ENCODE measurements around the gene MAP4K2. TPM values are rescaled to one million over a fixed set of nuclear protein-coding genes. Genes with fewer than 3 reads are reported as not detected.

MAP4K2 gene
- total and polyA plus RNA-seq, 2 of the 4 experiments (the other 2 are of a cell fraction): 11.7 to 16.6 TPM

DNA sequence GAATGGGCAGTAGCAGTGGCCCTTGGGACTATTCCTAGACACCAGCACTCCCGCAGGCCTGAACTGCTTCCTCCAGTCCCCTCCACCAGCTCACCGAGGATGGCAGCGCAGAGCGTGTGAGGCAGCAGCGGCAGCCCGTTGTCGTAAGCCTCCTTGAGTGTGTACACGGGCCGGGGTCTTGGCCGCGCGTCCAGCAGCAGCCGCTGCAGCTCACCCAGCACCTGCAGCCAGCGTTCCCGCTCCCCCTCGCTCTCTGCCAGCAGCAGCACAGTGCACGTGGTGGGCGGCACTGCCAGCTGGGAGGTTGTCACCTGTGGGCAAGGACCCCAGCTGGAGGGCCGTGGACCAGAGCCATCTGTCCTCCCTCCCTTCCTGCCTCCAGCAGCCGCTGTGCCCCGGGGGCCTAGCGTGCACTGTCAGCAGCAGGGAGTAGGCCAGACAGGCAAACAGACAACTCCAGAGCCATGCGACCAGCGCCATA lies 28.4 kb upstream of the MAP4K2 start:
- Histone ChIP-seq H2AK9ac (replicated peaks; ENCODE audit: low read depth, low read length, poor library complexity) (no peak overlapping the region), H3K9ac (ENCODE audit: low read depth, low read length) (no peak overlapping the region), H3K18ac (ENCODE audit: low read depth, low read length) (no peak overlapping the region), H3K9me3 (ENCODE audit: control insufficient read depth, insufficient read depth, low read length) (no peaks in the 10 kb centered on the region), H3K79me1 (ENCODE audit: low read depth in 1 of 2, low read length in 2 of 2) (no peaks in the 10 kb centered on the region), H3K4ac (ENCODE audit: low read depth, low read length) (no peak overlapping the region), H2AK5ac (ENCODE audit: low read depth, low read length) (no peak overlapping the region), H3K36me3 (ENCODE audit: control insufficient read depth, insufficient read depth, low read length) (no peaks in the 10 kb centered on the region), H2AFZ (replicated peaks; ENCODE audit: low read length, poor library complexity) (no peak overlapping the region), H4K5ac (ENCODE audit: low read depth, low read length) (no peak overlapping the region), H3K4me3 (ENCODE audit: insufficient read depth, low read depth, low read length) (no peak overlapping the region), H4K8ac (ENCODE audit: low read depth in 2 of 2, low read length in 2 of 2) (no peak overlapping the region), H3K4me2 (ENCODE audit: low read depth, low read length) (no peak overlapping the region), H2BK120ac (ENCODE audit: low read depth, low read length) (no peak overlapping the region), H3K4me1 (ENCODE audit: control insufficient read depth, insufficient read depth, low read length) (no peaks in the 10 kb centered on the region), H3K23ac (ENCODE audit: low read depth, low read length) (no peak overlapping the region), H3K9me1 (ENCODE audit: insufficient read depth, low read length) (no peaks in the 10 kb centered on the region), H2BK5ac (ENCODE audit: low read depth, low read length, poor library complexity, severe bottlenecking) (no peak overlapping the region), H2BK15ac (ENCODE audit: low read depth, low read length) (no peak overlapping the region), H3K27me3 (ENCODE audit: control insufficient read depth, insufficient read depth, low read length) (peaks cover 16% of the 10 kb centered on the region; the same call in 1 of the 2 replicates), H3K27ac (ENCODE audit: insufficient read depth, low read length) (no peak overlapping the region), H4K20me1 (ENCODE audit: insufficient read depth, low read length) (no peaks in the 10 kb centered on the region), H3K56ac (ENCODE audit: extremely low read depth, insufficient read depth, low read length) (no peak overlapping the region), H4K91ac (ENCODE audit: insufficient read depth, low read depth, low read length) (no peak overlapping the region), H3K14ac (replicated peaks; ENCODE audit: low read depth, low read length) (no peak overlapping the region), H2BK20ac (ENCODE audit: low read depth, low read length) (no peak overlapping the region)
- ATAC-seq (ENCODE audit: low read depth): no peak
- CTCF ChIA-PET: no interaction called here
- DNase-seq: no peak
- TF ChIP-seq SMC3 (IDR thresholded peaks at IDR 0.05; ENCODE audit: low read depth, low read length) (no peak), MXI1 (IDR thresholded peaks at IDR 0.05; ENCODE audit: borderline replicate concordance, low read depth, low read length) (no peak), POLR2A (IDR thresholded peaks at IDR 0.05; ENCODE audit: low read depth, low read length) (no peak), BHLHE40 (IDR thresholded peaks at IDR 0.05; ENCODE audit: low read depth, low read length) (no peak), RAD21 (IDR thresholded peaks at IDR 0.05; ENCODE audit: low read length) (no peak), FOS (IDR thresholded peaks at IDR 0.05; ENCODE audit: low read depth, low read length) (no peak), MAFK (IDR thresholded peaks at IDR 0.05; ENCODE audit: low read depth, low read length) (no peak), CEBPB (IDR thresholded peaks at IDR 0.05; ENCODE audit: low read depth, low read length) (no peak)
- TF ChIP-seq, protein P1, sequence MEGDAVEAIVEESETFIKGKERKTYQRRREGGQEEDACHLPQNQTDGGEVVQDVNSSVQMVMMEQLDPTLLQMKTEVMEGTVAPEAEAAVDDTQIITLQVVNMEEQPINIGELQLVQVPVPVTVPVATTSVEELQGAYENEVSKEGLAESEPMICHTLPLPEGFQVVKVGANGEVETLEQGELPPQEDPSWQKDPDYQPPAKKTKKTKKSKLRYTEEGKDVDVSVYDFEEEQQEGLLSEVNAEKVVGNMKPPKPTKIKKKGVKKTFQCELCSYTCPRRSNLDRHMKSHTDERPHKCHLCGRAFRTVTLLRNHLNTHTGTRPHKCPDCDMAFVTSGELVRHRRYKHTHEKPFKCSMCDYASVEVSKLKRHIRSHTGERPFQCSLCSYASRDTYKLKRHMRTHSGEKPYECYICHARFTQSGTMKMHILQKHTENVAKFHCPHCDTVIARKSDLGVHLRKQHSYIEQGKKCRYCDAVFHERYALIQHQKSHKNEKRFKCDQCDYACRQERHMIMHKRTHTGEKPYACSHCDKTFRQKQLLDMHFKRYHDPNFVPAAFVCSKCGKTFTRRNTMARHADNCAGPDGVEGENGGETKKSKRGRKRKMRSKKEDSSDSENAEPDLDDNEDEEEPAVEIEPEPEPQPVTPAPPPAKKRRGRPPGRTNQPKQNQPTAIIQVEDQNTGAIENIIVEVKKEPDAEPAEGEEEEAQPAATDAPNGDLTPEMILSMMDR (conservative IDR thresholded peaks at IDR 0.05; ENCODE audit: low read depth, low read length): no peak
- TF ChIP-seq, protein P2, sequence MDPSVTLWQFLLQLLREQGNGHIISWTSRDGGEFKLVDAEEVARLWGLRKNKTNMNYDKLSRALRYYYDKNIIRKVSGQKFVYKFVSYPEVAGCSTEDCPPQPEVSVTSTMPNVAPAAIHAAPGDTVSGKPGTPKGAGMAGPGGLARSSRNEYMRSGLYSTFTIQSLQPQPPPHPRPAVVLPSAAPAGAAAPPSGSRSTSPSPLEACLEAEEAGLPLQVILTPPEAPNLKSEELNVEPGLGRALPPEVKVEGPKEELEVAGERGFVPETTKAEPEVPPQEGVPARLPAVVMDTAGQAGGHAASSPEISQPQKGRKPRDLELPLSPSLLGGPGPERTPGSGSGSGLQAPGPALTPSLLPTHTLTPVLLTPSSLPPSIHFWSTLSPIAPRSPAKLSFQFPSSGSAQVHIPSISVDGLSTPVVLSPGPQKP (IDR thresholded peaks at IDR 0.05; ENCODE audit: borderline replicate concordance, low read depth, low read length): no peak
- no TSS peak for BruUV-seq (replicated peaks)
- intact Hi-C loops (cut with micrococcal nuclease): no loop called here
- WGBS, 2 experiments (ENCODE audit: extremely low coverage in 2 of 2, insufficient read length in 1 of 2): 53% methylated on average over 21 of the region's 24 CpGs; no CpG with 5 or more reads in 1 of the 2 experiments
- dilution Hi-C loops (cut with HindIII; ENCODE audit: low sequenced_read_pairs, unreplicated experiment): no loop called here
- in situ Hi-C loops (cut with MboI; ENCODE audit: low sequenced_read_pairs): no loop called here
- POLR2A ChIA-PET (ENCODE audit: unreplicated experiment): no interaction called here

Data from IMR-90 (cell line).